ENCODE measurements around the gene GBP6.

GRCh38 chr1:89425056-89425455 is 61.2 kb downstream of the GBP6 start:
- TF ChIP-seq GABPA (IDR thresholded peaks at IDR 0.05; ENCODE audit: low read depth) (no peak), MAX (IDR thresholded peaks at IDR 0.05; ENCODE audit: low read depth) (no peak), EZH2phosphoT487 (IDR thresholded peaks at IDR 0.05; ENCODE audit: borderline replicate concordance, low read depth) (no peak), CTCF (IDR thresholded peaks at IDR 0.05) (no peak), REST (IDR thresholded peaks at IDR 0.05; ENCODE audit: low read depth, low read length) (no peak), TAF1 (IDR thresholded peaks at IDR 0.05; ENCODE audit: borderline replicate concordance, low read depth, low read length) (no peak), EP300 (IDR thresholded peaks at IDR 0.05; ENCODE audit: borderline replicate concordance in 1 of 2, low read depth in 1 of 2, low read length in 1 of 2) (no peak), SIN3A (IDR thresholded peaks at IDR 0.05; ENCODE audit: borderline replicate concordance, low read depth, low read length) (no peak), YY1 (IDR thresholded peaks at IDR 0.05; ENCODE audit: low read depth) (no peak)

All from SK-N-SH (cell line).